Memory B cell (primary cell): ENCODE results near the gene C1orf21.

Source experiments
- ATAC-seq: fragments of 150-1000 bp; cut with Tn5 transposase; 2 replicates; pipeline ENCODE4 v1.10.0; 2021; ENCODE audit warnings: low read depth, mild to moderate bottlenecking, moderate library complexity
- DNase-seq, 2 donors: peaks; one replicate each; pipeline ENCODE4 v3.0.0; 2022; ENCODE audit warnings: low spot score in 2 of 2
- H3K27ac Mint-ChIP-seq: one replicate; pipeline ENCODE4 v1.8.0; 2022; ENCODE audit warnings: mild to moderate bottlenecking, moderate library complexity, mixed read lengths
- H3K27me3 Mint-ChIP-seq: one replicate; pipeline ENCODE4 v1.8.0; 2022; ENCODE audit warnings: mixed read lengths
- H3K36me3 Mint-ChIP-seq: one replicate; pipeline ENCODE4 v1.8.0; 2022; ENCODE audit warnings: mild to moderate bottlenecking, mixed read lengths
- H3K4me1 Mint-ChIP-seq: one replicate; pipeline ENCODE4 v1.8.0; 2022; ENCODE audit warnings: mixed read lengths
- H3K4me3 Mint-ChIP-seq: one replicate; pipeline ENCODE4 v1.8.0; 2022; ENCODE audit warnings: mild to moderate bottlenecking, moderate library complexity, mixed read lengths
- H3K9me3 Mint-ChIP-seq: one replicate; pipeline ENCODE4 v1.8.0; 2022; ENCODE audit warnings: mixed read lengths

C1orf21 gene

DNA sequence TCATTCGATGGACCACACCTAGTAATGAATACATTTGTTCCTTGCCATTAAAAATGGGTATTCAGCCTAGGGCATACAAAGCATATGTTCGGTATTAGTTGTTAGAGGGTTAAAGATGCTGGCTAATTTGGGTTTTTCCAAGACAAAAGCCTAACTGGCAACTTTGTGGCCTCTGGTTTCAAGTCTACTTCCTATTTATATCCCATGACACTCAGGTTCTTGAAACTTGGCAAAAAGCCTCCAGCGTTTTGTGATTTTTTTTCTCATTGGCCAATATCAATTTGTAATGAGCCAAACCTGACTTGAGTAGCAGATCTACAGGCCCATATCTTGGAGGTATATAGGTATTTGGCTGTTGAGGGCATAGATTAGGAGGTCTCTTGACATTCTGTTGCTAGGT, 75.3 kb downstream of the C1orf21 start:
- Mint-ChIP-seq H3K27me3 (peaks cover 2% of the 10 kb centered on the region), H3K27ac (no peak overlapping the region), H3K9me3 (no peaks in the 10 kb centered on the region), H3K36me3 (no peaks in the 10 kb centered on the region), H3K4me3 (no peak overlapping the region), H3K4me1 (no peaks in the 10 kb centered on the region)
- ATAC-seq (no peak), DNase-seq (no peak)

DNA sequence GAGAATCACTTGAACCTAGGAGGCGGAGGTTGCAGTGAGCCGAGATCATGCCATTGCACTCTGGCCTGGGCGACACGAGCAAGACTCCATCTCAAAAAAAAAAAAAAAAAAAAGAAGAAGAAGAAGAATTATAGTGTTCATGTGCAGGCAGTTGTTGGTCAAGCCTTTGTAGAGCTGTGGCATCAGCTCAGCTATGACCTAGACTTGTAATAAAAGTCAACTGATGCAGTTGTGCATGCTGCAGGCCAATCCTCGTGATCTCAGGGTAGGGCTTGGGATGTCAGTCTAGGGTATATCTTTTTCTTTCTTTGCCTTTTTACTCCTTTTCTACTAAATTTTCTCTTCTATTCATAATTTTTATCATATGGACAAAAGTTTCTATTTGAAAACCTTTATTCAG, 76.2 kb downstream of the C1orf21 start:
- peaks cover 5% of the 10 kb centered on the region for H3K27me3 Mint-ChIP-seq
- no peaks in the 10 kb centered on the region for H3K36me3 Mint-ChIP-seq
- peaks cover 1% of the 10 kb centered on the region for H3K9me3 Mint-ChIP-seq
- no peak for ATAC-seq
- H3K4me3 Mint-ChIP-seq = no peak overlapping the region
- no peak overlapping the region for H3K27ac Mint-ChIP-seq
- no peaks in the 10 kb centered on the region for H3K4me1 Mint-ChIP-seq
- no peak for DNase-seq

DNA sequence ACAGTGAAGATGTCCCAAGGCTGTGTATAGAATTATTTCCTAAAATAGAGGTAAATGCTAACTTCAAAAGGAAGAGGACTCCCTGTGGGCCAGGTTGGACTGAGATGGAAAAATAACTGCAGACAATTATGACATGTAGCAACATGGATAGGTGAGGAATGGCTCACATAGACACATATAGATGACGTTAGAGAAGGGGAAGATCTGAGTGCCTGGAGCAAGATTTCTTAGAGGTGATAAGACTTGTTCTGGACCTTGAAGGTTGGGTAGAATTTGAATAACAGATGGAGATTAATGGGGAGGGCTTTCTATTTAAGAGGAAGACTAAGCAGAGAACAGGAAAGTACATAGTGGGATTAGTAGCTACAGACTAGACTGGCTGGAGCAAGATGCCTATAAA, 76.9 kb downstream of the C1orf21 start:
- no peak for DNase-seq
- H3K9me3 Mint-ChIP-seq = peaks cover 1% of the 10 kb centered on the region
- no peak overlapping the region for H3K27ac Mint-ChIP-seq
- H3K4me3 Mint-ChIP-seq = no peak overlapping the region
- no peaks in the 10 kb centered on the region for H3K4me1 Mint-ChIP-seq
- H3K36me3 Mint-ChIP-seq = no peaks in the 10 kb centered on the region
- ATAC-seq = no peak
- peaks cover 5% of the 10 kb centered on the region for H3K27me3 Mint-ChIP-seq

DNA sequence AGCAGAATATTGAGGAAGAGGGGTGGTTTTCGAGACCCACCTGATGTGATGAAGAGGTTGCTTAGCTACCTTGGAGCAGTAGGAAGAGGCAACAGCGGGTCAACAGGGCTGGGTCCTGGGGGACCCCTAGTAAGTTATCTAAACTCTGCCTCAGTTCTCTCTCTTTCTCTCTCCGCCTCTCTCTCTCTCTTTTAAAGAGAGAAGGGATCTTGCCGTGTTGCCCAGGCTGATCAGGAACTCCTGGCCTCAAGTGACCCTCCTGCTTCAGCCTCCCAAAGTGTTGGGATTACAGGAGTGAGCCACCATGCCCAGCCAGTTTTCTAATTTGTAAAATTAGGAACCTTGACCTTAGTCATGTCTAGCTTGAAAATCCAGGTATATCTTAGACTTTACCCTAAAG, 77.9 kb downstream of the C1orf21 start:
- Mint-ChIP-seq H3K36me3 (no peaks in the 10 kb centered on the region), H3K4me3 (no peak overlapping the region), H3K27me3 (peaks cover 5% of the 10 kb centered on the region), H3K27ac (no peak overlapping the region), H3K9me3 (peaks cover 1% of the 10 kb centered on the region), H3K4me1 (no peaks in the 10 kb centered on the region)
- no peak for DNase-seq
- ATAC-seq = no peak

DNA sequence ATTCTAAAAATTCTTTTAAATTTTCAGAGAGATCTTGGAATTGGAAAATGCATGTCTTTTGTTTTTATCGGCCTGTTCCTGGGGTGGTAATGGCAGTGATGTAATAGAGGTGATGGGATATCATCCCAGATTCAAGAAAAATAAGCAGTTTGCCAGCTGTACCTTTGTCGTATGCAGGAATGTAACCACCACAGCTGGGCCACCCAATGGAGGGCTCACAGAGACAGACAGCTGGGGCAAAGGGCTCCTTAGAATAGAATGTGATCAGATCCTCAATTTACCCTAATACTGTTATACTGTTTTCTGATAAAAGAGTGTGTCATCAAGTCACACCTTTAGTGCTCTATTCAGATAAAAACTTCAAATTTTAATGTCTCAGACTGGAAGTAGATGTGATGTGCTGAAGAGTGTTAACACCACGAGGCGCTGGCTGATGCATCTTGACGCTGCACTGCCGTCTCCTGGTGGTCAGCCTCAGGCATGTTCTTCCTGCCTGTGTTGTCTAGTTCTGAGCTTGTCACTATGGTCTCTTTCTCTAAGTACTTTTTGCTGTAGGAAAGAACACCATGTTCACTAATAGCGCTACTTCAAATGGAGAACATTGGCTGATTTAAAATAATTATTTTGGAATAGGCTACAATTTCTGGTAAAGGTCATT, 78.8 kb downstream of the C1orf21 start:
- DNase-seq = no peak

DNA sequence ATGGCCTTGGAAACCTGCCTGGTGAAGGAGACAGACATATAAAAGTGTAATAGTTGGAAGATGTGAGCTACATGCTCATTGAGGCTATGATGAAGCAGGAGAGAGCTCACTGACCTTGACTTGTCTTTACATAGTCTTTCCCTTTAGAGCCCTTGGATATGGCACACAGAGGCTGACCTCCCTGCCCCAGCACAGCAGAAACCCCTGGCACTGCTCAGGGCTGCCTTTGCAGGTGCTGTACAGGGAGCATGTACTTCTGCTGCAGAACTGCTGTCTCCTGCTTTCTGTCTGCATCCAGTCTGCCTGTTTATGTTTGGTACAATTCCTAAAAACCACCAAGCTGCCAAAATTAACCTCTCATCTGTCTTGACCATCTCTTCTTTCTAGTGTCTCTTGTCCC, 80.5 kb downstream of the C1orf21 start:
- H3K4me1 Mint-ChIP-seq = no peaks in the 10 kb centered on the region
- H3K27ac Mint-ChIP-seq = no peak overlapping the region
- no peak for ATAC-seq

More for the DNA sequence above, 78.8 kb downstream of the C1orf21 start:
- no peak for ATAC-seq
- no peak overlapping the region for H3K27ac Mint-ChIP-seq
- H3K27me3 Mint-ChIP-seq = peaks cover 5% of the 10 kb centered on the region
- no peak overlapping the region for H3K4me3 Mint-ChIP-seq
- peaks cover 1% of the 10 kb centered on the region for H3K9me3 Mint-ChIP-seq
- no peaks in the 10 kb centered on the region for H3K4me1 Mint-ChIP-seq
- H3K36me3 Mint-ChIP-seq = no peaks in the 10 kb centered on the region

DNA sequence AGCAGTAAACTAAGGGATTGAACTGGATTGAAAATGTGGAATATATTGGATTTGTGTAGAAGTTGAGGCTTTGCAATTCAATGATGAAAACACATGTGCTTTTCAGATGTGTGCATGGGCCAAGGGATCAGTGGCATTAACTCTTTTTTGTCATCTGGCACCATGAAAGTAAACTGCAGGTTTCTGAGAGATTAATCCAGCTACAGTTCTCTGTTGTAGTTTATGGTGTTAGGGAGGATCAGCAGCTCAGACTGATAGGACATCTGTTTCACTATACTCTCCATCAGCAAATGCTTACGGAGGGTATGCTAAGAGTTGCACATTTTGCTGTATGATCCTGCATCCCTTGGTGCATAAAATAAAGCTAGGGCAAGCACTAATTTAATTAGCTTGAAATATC, 82.6 kb downstream of the C1orf21 start:
- no peaks in the 10 kb centered on the region for H3K36me3 Mint-ChIP-seq

More for the DNA sequence above, 80.5 kb downstream of the C1orf21 start:
- DNase-seq = no peak
- no peak overlapping the region for H3K4me3 Mint-ChIP-seq
- peaks cover 1% of the 10 kb centered on the region for H3K9me3 Mint-ChIP-seq
- H3K36me3 Mint-ChIP-seq = no peaks in the 10 kb centered on the region
- H3K27me3 Mint-ChIP-seq = peaks cover 5% of the 10 kb centered on the region

DNA sequence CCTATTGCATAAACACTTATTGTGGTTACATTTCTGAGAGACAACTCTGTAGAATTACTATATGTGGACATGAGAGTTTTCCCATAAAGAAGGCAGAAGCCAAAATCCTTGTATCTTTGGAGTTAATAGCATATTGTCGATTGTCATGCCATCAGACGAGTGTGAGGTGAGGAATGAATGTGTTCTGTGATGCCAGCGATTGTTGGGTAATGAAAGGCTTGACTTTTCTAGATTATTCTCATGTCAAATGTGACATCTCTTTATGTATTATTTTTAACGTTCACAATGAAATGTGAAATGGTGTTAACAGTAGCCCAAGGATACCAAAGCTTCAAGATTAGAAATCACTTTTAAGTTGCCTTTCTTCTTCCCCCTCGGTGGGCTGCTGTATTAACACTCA, 84.9 kb downstream of the C1orf21 start:
- H3K27me3 Mint-ChIP-seq = peaks cover 12% of the 10 kb centered on the region
- ATAC-seq (no peak), DNase-seq (no peak)
- H3K9me3 Mint-ChIP-seq = peaks cover 1% of the 10 kb centered on the region
- H3K36me3 Mint-ChIP-seq = no peaks in the 10 kb centered on the region
- H3K4me3 Mint-ChIP-seq = no peak overlapping the region
- H3K4me1 Mint-ChIP-seq = no peaks in the 10 kb centered on the region
- H3K27ac Mint-ChIP-seq = no peak overlapping the region

More for the DNA sequence above, 82.6 kb downstream of the C1orf21 start:
- ATAC-seq (no peak), DNase-seq (no peak)
- Mint-ChIP-seq H3K4me1 (no peaks in the 10 kb centered on the region), H3K4me3 (no peak overlapping the region), H3K27ac (no peak overlapping the region), H3K9me3 (peaks cover 1% of the 10 kb centered on the region), H3K27me3 (peaks cover 7% of the 10 kb centered on the region)

DNA sequence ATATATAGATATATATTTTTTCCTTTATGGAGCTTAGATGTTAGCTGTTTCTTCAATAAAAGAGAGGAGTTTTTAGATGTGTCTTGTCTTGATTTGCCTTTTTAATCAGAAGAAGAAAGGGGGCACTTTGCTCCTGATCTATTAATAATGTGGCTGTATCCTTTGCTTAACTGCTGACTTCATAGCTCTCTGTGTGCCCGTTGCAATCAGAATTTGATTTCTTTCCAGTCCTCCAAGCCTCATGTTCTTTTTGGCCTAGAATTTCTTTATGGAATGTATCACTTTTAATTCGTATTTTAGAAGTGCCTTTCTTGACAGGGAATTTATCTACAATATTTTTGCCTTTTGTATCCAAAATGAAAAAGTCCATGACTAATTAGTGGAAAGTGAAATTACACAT, 85.3 kb downstream of the C1orf21 start:
- Mint-ChIP-seq H3K4me3 (no peak overlapping the region), H3K9me3 (peaks cover 1% of the 10 kb centered on the region), H3K36me3 (no peaks in the 10 kb centered on the region), H3K27me3 (peaks cover 12% of the 10 kb centered on the region), H3K27ac (no peak overlapping the region), H3K4me1 (no peaks in the 10 kb centered on the region)
- DNase-seq = no peak
- ATAC-seq = no peak

DNA sequence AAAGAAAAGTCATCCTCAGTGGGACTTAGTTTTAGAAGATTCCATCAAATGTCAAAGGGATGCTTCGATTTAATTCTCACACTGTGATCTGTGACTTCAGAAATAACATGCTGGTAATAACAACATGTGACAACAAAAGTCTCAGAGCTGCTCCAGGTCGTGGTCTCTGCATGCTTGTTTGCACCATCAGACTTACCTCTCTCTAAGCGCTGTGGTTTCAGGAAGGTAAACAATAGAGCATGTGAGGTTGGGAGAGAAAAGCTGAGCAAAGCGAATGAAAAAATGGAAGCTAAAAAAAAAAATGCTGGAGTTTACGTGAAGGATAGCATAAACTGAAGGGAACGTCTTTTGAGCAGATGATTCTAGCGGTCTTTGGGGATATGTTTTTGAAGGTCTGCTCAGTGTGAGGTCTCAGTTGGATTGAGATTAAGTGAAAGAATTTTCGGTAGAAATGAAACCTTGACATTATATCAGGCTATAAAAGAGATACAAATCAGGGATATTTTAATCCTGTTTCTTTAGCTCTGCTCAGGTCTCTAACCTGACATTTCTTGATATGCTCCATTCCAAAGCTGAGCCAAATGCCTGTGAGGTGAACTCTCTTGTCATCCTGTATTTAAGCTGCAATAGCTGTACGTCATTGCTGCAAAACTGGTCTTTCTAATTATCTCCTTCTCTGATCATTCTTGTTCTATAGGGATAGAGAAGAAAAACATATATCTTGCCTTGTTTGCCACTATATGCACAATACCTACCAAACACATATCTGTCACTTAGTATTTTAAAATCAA, 86.5 kb downstream of the C1orf21 start:
- ATAC-seq = no peak
- no peaks in the 10 kb centered on the region for H3K4me1 Mint-ChIP-seq
- H3K27ac Mint-ChIP-seq = no peak overlapping the region
- H3K36me3 Mint-ChIP-seq = no peaks in the 10 kb centered on the region
- no peaks in the 10 kb centered on the region for H3K9me3 Mint-ChIP-seq
- no peak overlapping the region for H3K4me3 Mint-ChIP-seq
- no peak for DNase-seq
- H3K27me3 Mint-ChIP-seq = peaks cover 9% of the 10 kb centered on the region

DNA sequence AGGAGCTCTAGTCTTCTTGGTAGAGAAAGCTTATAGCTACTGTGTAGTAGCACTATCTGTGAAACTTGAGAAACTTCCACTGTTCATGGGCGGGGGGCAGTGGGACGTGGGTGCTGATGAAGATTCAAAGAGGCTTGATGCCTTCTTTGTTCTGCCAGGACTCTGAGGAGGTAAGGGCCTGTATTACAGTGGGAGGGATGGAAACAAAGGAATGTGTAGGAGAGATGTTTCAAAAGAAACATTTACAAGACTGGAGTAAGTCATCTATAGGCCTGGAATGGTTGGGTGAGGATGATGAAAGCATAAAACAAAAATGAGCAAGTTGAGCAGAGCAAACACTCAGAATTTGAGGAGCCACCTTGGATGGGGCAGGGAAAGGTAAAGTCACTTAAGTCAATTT, 89.4 kb downstream of the C1orf21 start:
- no peak for ATAC-seq
- no peak for DNase-seq
- Mint-ChIP-seq H3K9me3 (no peaks in the 10 kb centered on the region), H3K36me3 (no peaks in the 10 kb centered on the region), H3K27me3 (peaks cover 7% of the 10 kb centered on the region), H3K4me3 (no peak overlapping the region), H3K4me1 (no peaks in the 10 kb centered on the region), H3K27ac (no peak overlapping the region)

DNA sequence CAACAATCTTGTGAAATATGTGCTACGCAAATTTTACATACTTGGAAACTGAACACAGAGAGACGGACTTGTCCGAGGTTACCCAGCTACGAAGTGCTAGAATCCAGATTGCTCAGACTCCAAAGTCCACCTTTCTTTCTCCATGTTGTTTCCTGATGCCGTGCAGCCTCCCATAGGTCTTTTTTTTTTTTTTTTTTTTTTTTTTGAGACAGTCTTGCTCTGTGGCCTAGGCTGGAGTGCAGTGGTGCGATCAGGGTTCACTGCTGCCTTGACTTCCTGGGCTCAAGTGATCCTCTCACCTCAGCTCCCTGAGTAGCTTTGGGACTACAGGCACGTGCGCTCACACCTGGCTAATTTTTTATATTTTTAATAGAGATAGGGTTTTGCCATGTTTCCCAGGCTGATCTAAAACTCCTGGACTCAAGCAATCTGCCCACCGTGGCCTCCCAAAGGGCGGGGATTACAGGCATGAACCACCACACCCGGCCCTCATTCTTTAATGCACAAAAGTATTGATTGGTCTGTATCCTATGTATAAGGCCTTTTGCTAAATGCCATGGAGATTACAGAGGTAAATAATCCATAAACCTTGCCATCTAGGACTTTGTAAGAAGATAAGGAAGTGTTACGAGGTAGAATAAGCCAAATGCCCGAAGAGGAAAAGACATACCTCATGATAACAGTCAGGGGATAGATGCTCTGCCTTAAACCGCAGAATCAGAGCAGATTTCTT, 92.8 kb downstream of the C1orf21 start:
- Mint-ChIP-seq H3K4me3 (no peak overlapping the region), H3K27me3 (peaks cover 8% of the 10 kb centered on the region), H3K9me3 (no peaks in the 10 kb centered on the region), H3K4me1 (no peaks in the 10 kb centered on the region), H3K36me3 (no peaks in the 10 kb centered on the region), H3K27ac (no peak overlapping the region)
- ATAC-seq (no peak), DNase-seq (no peak)

DNA sequence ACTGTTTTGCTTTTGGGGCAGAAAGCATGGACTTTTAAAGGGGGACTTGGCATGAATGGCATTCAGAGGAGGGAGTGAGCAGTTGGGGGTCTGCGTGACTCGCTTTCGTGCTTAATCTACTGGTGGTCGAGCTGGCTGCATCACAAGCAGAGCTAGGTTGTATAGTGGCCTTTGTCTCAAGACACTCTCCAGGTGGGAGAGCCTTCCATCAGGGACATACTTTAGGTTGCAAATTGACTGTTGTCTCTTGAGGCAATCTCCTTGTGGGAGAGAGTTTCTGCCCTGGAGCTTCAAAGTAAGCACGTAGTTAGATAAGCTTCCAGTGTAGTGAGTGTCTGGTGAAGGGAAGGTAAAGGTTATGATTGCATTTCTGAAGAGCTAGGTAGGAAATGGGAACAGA, 93.9 kb downstream of the C1orf21 start:
- Mint-ChIP-seq H3K27ac (no peak overlapping the region), H3K27me3 (peaks cover 6% of the 10 kb centered on the region), H3K36me3 (no peaks in the 10 kb centered on the region), H3K4me3 (no peak overlapping the region), H3K9me3 (no peaks in the 10 kb centered on the region), H3K4me1 (no peaks in the 10 kb centered on the region)
- no peak for ATAC-seq
- DNase-seq = no peak

DNA sequence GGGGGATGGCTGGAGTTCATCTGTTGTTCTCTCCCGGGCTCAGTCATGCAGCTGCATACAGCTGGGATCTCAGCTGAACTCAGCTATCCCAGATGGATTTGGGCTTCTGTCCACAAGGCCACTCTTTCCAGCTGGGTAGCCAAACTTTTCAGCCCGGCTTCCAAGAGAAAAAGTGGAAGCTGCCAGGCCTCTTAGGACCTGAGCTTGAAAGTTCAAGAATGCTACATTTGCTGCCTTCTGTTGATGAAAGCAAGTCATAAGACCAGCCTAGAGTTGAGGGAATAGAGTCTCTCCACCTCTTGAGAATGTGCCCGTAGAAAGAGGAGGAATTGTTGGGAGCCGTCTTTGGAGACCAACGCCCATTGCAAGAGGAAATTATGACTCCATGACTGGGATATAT, 95.3 kb downstream of the C1orf21 start:
- no peak for ATAC-seq
- Mint-ChIP-seq H3K9me3 (no peaks in the 10 kb centered on the region), H3K27me3 (peaks cover 9% of the 10 kb centered on the region), H3K4me1 (no peaks in the 10 kb centered on the region), H3K27ac (no peak overlapping the region), H3K4me3 (no peak overlapping the region), H3K36me3 (no peaks in the 10 kb centered on the region)
- DNase-seq = no peak
